HCT116 (cell line): ENCODE results near the gene SLC66A3. TPM values are rescaled to one million over a fixed set of nuclear protein-coding genes. Genes with fewer than 3 reads are reported as not detected.

Experiments
- ELF1 ChIP-seq: IDR thresholded peaks from 2 replicates; pipeline ENCODE4 v1.6.1; 2012; ENCODE audit warnings: low read depth, borderline replicate concordance
- SP1 ChIP-seq: IDR thresholded peaks from 2 replicates; pipeline ENCODE4 v1.6.1; 2012; ENCODE audit warnings: low read depth
- total RNA-seq: library from RNA; stranded (reverse); gene quantifications from one replicate; pipeline ENCODE4 v1.2.1, GENCODE V29; 2021; ENCODE audit not compliant: unreplicated experiment
- TF ChIP-seq, protein P1 (sequence below): IDR thresholded peaks from 2 replicates; pipeline ENCODE4 v1.6.1; 2012
- TF ChIP-seq, protein P2 (sequence below): IDR thresholded peaks from 2 replicates; pipeline ENCODE4 v1.6.1; 2012

The SLC66A3 gene
- total RNA-seq, 1 experiment from 2014 or later = 15.9 TPM

DNA sequence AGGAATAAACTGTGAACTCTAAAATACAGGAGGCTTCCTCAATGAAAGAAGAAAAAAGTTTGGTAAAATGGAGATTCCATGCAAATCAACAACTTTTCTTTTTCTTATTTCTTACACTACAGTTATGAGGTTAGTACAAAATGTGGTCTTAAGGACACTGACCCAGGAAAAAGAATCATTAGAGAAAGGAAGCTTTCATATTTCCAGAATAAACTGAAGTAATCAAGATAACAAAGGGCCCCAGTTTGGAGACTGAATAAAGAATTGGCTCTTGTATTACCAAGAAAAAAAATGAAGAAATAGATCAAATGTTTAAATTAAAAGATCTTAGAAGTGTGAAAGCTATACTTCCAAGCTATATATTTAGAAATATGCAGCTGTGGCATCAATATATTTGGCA, 72.3 kb downstream of the SLC66A3 start (continued):
- TF ChIP-seq ELF1 (no peak), SP1 (no peak)
- TF ChIP-seq, protein P1, sequence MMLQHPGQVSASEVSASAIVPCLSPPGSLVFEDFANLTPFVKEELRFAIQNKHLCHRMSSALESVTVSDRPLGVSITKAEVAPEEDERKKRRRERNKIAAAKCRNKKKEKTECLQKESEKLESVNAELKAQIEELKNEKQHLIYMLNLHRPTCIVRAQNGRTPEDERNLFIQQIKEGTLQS = no peak
- TF ChIP-seq, protein P2, sequence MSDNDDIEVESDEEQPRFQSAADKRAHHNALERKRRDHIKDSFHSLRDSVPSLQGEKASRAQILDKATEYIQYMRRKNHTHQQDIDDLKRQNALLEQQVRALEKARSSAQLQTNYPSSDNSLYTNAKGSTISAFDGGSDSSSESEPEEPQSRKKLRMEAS = no peak

Other genes with a start within 250 kb of the SLC66A3 start
- gene KCNF1, start 243.5 kb upstream of the SLC66A3 start, total RNA-seq = 0.52 TPM
- gene ROCK2, start 189.2 kb downstream of the SLC66A3 start, total RNA-seq = 48.0 TPM